WTC11 (cell line): ENCODE measurements around the gene ARVCF. TPM values are rescaled to one million over a fixed set of nuclear protein-coding genes. Genes with fewer than 3 reads are reported as not detected.

Experiments used
- ATAC-seq: fragments of 200-7000 bp; cut with Tn5 transposase; 2 replicates; pipeline ENCODE4 v1.10.0; 2021; ENCODE audit warnings: mild to moderate bottlenecking, moderate library complexity
- CTCF ChIA-PET: fragments of 300-600 bp; sonication (Branson Sonifier 250); formaldehyde crosslinking; loops from one replicate; lab custom pipeline; 2021; ENCODE audit warnings: antibody characterized with exemption; lab: Charles Lee
- POLR2A ChIA-PET: fragments of 350-600 bp; sonication (Branson Sonifier 250); formaldehyde crosslinking; loops from one replicate; lab custom pipeline; 2021; ENCODE audit warnings: antibody characterized with exemption; lab: Charles Lee
- DNase-seq: peaks from one replicate; pipeline ENCODE4 v3.0.0; 2021; ENCODE audit warnings: low spot score
- H3K27ac Mint-ChIP-seq: 2 replicates; pipeline ENCODE4 v1.8.0; 2021; ENCODE audit warnings: mixed read lengths
- H3K27me3 Mint-ChIP-seq: 2 replicates; pipeline ENCODE4 v1.8.0; 2021; ENCODE audit warnings: low read depth, mild to moderate bottlenecking, moderate library complexity, mixed read lengths
- H3K36me3 Mint-ChIP-seq: 2 replicates; pipeline ENCODE4 v1.8.0; 2021; ENCODE audit warnings: mixed read lengths
- H3K4me1 Mint-ChIP-seq: 2 replicates; pipeline ENCODE4 v1.8.0; 2022; ENCODE audit warnings: mixed read lengths
- H3K4me3 Mint-ChIP-seq: 2 replicates; pipeline ENCODE4 v1.8.0; 2021; ENCODE audit warnings: mild to moderate bottlenecking, moderate library complexity, mixed read lengths
- H3K9me3 Mint-ChIP-seq: 2 replicates; pipeline ENCODE4 v1.8.0; 2021; ENCODE audit warnings: mixed read lengths
- CBFB ChIP-seq: sonication (generic); formaldehyde crosslinking; IDR thresholded peaks from 2 replicates; pipeline ENCODE4 v1.8.1; 2022; ENCODE audit warnings: mild to moderate bottlenecking, low read depth, missing genetic modification reagents
- CREM ChIP-seq: sonication (generic); formaldehyde crosslinking; IDR thresholded peaks from 2 replicates; pipeline ENCODE4 v1.8.1; 2022; ENCODE audit warnings: mild to moderate bottlenecking, missing genetic modification reagents, moderate library complexity
- E2F5 ChIP-seq: sonication (generic); formaldehyde crosslinking; IDR thresholded peaks from 2 replicates; pipeline ENCODE4 v1.8.1; 2022; ENCODE audit warnings: mild to moderate bottlenecking, moderate library complexity, missing genetic modification reagents
- ETV6 ChIP-seq: sonication (generic); formaldehyde crosslinking; IDR thresholded peaks from 2 replicates; pipeline ENCODE4 v1.8.1; 2022; ENCODE audit warnings: mild to moderate bottlenecking, missing genetic modification reagents
- HMGXB4 ChIP-seq: sonication (generic); formaldehyde crosslinking; IDR thresholded peaks from 2 replicates; pipeline ENCODE4 v1.8.1; 2023; ENCODE audit warnings: mild to moderate bottlenecking, moderate library complexity, missing genetic modification reagents
- NR1H2 ChIP-seq: sonication (generic); formaldehyde crosslinking; IDR thresholded peaks from 2 replicates; pipeline ENCODE4 v1.9.0; 2021; ENCODE audit warnings: mild to moderate bottlenecking, moderate library complexity, missing genetic modification reagents
- RELA ChIP-seq: sonication (generic); formaldehyde crosslinking; IDR thresholded peaks from 2 replicates; pipeline ENCODE4 v1.8.1; 2022; ENCODE audit warnings: missing genetic modification reagents, mild to moderate bottlenecking, borderline replicate concordance
- RORB ChIP-seq: fragments of 250-450 bp; sonication (Bioruptor Pico); IDR thresholded peaks from 2 replicates; pipeline ENCODE4 v1.9.0; 2021; ENCODE audit warnings: mild to moderate bottlenecking
- ZBTB21 ChIP-seq: sonication (generic); formaldehyde crosslinking; IDR thresholded peaks from 2 replicates; pipeline ENCODE4 v1.8.1; 2023; ENCODE audit warnings: mild to moderate bottlenecking, missing genetic modification reagents, borderline replicate concordance
- ZMAT4 ChIP-seq: fragments of 250-450 bp; sonication (Bioruptor Pico); IDR thresholded peaks from 2 replicates; pipeline ENCODE4 v1.9.0; 2021; ENCODE audit warnings: mild to moderate bottlenecking
- ZNF138 ChIP-seq: sonication (generic); formaldehyde crosslinking; conservative IDR thresholded peaks from 2 replicates; pipeline ENCODE4 v1.8.1; 2022; ENCODE audit warnings: mild to moderate bottlenecking, moderate library complexity, missing genetic modification reagents
- ZNF232 ChIP-seq: sonication (generic); formaldehyde crosslinking; IDR thresholded peaks from 2 replicates; pipeline ENCODE4 v1.8.0; 2022; ENCODE audit warnings: mild to moderate bottlenecking, missing genetic modification reagents
- ZNF263 ChIP-seq: sonication (generic); formaldehyde crosslinking; IDR thresholded peaks from 2 replicates; pipeline ENCODE4 v1.8.1; 2022; ENCODE audit warnings: low read depth, mild to moderate bottlenecking, moderate library complexity, missing genetic modification reagents
- ZNF396 ChIP-seq: fragments of 250-450 bp; sonication (Bioruptor Pico); IDR thresholded peaks from 2 replicates; pipeline ENCODE4 v1.8.0; 2021; ENCODE audit warnings: mild to moderate bottlenecking, moderate library complexity, borderline replicate concordance
- ZNF423 ChIP-seq: fragments of 250-450 bp; sonication (Bioruptor Pico); IDR thresholded peaks from 2 replicates; pipeline ENCODE4 v2.1.2; 2022; ENCODE audit warnings: mild to moderate bottlenecking, moderate library complexity
- ZNF425 ChIP-seq: fragments of 250-450 bp; sonication (Bioruptor Pico); conservative IDR thresholded peaks from 2 replicates; pipeline ENCODE4 v1.9.0; 2021; ENCODE audit warnings: mild to moderate bottlenecking
- total RNA-seq: library from RNA; stranded (reverse); gene quantifications from 3 replicates; pipeline ENCODE4 v1.2.3, GENCODE V29; 2021
- TF ChIP-seq, protein P1 (sequence below): fragments of 200-600 bp; IDR thresholded peaks from 2 replicates; pipeline ENCODE4 v1.8.0; 2022; ENCODE audit warnings: antibody characterized with exemption
- TF ChIP-seq, protein P2 (sequence below): sonication (generic); formaldehyde crosslinking; IDR thresholded peaks from 2 replicates; pipeline ENCODE4 v1.8.0; 2023; ENCODE audit warnings: mild to moderate bottlenecking, missing genetic modification reagents
- TF ChIP-seq, protein P3 (sequence below): fragments of 250-450 bp; sonication (Bioruptor Pico); IDR thresholded peaks from 2 replicates; pipeline ENCODE4 v1.9.0; 2021; ENCODE audit warnings: moderate library complexity, mild to moderate bottlenecking, inconsistent platforms, borderline replicate concordance
- TF ChIP-seq, protein P4 (sequence below): fragments of 250-450 bp; sonication (Bioruptor Pico); IDR thresholded peaks from 2 replicates; pipeline ENCODE4 v1.9.0; 2021; ENCODE audit warnings: mild to moderate bottlenecking

Gene ARVCF
- total RNA-seq, 1 experiment from 2014 or later, result 65.4 TPM

GRCh38 chr22:20039683-20040325, 23.2 kb upstream of the ARVCF start:
- no peaks in the 10 kb centered on the region for H3K9me3 Mint-ChIP-seq
- CTCF ChIA-PET, result no interaction called here
- TF ChIP-seq, protein P1, sequence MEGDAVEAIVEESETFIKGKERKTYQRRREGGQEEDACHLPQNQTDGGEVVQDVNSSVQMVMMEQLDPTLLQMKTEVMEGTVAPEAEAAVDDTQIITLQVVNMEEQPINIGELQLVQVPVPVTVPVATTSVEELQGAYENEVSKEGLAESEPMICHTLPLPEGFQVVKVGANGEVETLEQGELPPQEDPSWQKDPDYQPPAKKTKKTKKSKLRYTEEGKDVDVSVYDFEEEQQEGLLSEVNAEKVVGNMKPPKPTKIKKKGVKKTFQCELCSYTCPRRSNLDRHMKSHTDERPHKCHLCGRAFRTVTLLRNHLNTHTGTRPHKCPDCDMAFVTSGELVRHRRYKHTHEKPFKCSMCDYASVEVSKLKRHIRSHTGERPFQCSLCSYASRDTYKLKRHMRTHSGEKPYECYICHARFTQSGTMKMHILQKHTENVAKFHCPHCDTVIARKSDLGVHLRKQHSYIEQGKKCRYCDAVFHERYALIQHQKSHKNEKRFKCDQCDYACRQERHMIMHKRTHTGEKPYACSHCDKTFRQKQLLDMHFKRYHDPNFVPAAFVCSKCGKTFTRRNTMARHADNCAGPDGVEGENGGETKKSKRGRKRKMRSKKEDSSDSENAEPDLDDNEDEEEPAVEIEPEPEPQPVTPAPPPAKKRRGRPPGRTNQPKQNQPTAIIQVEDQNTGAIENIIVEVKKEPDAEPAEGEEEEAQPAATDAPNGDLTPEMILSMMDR, result no peak
- TF ChIP-seq ETV6 (CRISPR knock-in tag) (no peak), ZMAT4 (CRISPR knock-in tag) (no peak), ZNF138 (CRISPR knock-in tag) (no peak), CBFB (CRISPR knock-in tag) (no peak), ZBTB21 (no peak), HMGXB4 (CRISPR knock-in tag) (no peak), ZNF423 (no peak), E2F5 (CRISPR knock-in tag) (no peak), RORB (CRISPR knock-in tag) (no peak)
- TF ChIP-seq, all 79 proteins: peak for 0
- no peak for ATAC-seq
- Mint-ChIP-seq H3K27me3 (no peaks in the 10 kb centered on the region), H3K4me1 (no peaks in the 10 kb centered on the region), H3K27ac (no peak overlapping the region), H3K4me3 (no peak overlapping the region), H3K36me3 (no peaks in the 10 kb centered on the region)
- POLR2A ChIA-PET, result interaction anchor here (0.6 kb wide), 1 partner anchor 39 kb away, joined by 7 read pairs; no protein-coding TSS in a partner anchor
- DNase-seq, result no peak

DNA sequence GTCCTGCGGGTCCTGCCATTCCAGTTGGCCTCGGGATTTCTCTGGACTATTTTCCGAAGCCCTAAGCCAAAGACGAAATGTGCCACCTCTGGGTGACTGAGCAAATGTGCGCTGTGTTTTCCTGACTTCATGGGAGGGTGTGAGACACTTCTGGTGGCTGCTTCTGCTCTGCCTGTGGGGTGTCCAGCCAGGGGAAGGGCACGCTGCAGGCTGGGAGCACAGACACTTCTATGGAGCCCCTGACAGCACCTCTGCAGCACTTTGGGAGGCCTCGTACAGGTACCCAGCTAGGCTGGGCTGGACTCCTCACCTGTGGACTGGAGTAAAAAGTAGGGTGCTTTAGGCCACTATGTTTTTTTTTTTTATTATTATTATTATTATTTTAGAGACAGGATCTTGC, 22.0 kb upstream of the ARVCF start:
- POLR2A ChIA-PET, result no interaction called here
- Mint-ChIP-seq H3K27ac (no peak overlapping the region), H3K9me3 (no peaks in the 10 kb centered on the region), H3K36me3 (no peaks in the 10 kb centered on the region), H3K4me1 (no peaks in the 10 kb centered on the region), H3K4me3 (no peak overlapping the region), H3K27me3 (no peaks in the 10 kb centered on the region)
- ATAC-seq (no peak), DNase-seq (no peak)
- CTCF ChIA-PET, result interaction anchor here (0.6 to 1.4 kb wide), 6 partner anchors 9 to 83 kb away, joined by 3 to 6 read pairs (median 5); no protein-coding TSS in a partner anchor
- TF ChIP-seq CREM (CRISPR knock-in tag) (no peak), ZNF396 (no peak), ZNF232 (CRISPR knock-in tag) (no peak), ZNF263 (no peak), NR1H2 (CRISPR knock-in tag) (no peak), ZNF425 (CRISPR knock-in tag) (no peak), RELA (CRISPR knock-in tag) (no peak)
- TF ChIP-seq, protein P2, sequence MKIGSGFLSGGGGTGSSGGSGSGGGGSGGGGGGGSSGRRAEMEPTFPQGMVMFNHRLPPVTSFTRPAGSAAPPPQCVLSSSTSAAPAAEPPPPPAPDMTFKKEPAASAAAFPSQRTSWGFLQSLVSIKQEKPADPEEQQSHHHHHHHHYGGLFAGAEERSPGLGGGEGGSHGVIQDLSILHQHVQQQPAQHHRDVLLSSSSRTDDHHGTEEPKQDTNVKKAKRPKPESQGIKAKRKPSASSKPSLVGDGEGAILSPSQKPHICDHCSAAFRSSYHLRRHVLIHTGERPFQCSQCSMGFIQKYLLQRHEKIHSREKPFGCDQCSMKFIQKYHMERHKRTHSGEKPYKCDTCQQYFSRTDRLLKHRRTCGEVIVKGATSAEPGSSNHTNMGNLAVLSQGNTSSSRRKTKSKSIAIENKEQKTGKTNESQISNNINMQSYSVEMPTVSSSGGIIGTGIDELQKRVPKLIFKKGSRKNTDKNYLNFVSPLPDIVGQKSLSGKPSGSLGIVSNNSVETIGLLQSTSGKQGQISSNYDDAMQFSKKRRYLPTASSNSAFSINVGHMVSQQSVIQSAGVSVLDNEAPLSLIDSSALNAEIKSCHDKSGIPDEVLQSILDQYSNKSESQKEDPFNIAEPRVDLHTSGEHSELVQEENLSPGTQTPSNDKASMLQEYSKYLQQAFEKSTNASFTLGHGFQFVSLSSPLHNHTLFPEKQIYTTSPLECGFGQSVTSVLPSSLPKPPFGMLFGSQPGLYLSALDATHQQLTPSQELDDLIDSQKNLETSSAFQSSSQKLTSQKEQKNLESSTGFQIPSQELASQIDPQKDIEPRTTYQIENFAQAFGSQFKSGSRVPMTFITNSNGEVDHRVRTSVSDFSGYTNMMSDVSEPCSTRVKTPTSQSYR (CRISPR knock-in tag), result no peak
- TF ChIP-seq, protein P3, sequence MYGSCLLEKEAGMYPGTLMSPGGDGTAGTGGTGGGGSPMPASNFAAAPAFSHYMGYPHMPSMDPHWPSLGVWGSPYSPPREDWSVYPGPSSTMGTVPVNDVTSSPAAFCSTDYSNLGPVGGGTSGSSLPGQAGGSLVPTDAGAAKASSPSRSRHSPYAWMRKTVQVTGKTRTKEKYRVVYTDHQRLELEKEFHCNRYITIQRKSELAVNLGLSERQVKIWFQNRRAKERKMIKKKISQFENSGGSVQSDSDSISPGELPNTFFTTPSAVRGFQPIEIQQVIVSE (CRISPR knock-in tag), result no peak
- TF ChIP-seq, protein P4, sequence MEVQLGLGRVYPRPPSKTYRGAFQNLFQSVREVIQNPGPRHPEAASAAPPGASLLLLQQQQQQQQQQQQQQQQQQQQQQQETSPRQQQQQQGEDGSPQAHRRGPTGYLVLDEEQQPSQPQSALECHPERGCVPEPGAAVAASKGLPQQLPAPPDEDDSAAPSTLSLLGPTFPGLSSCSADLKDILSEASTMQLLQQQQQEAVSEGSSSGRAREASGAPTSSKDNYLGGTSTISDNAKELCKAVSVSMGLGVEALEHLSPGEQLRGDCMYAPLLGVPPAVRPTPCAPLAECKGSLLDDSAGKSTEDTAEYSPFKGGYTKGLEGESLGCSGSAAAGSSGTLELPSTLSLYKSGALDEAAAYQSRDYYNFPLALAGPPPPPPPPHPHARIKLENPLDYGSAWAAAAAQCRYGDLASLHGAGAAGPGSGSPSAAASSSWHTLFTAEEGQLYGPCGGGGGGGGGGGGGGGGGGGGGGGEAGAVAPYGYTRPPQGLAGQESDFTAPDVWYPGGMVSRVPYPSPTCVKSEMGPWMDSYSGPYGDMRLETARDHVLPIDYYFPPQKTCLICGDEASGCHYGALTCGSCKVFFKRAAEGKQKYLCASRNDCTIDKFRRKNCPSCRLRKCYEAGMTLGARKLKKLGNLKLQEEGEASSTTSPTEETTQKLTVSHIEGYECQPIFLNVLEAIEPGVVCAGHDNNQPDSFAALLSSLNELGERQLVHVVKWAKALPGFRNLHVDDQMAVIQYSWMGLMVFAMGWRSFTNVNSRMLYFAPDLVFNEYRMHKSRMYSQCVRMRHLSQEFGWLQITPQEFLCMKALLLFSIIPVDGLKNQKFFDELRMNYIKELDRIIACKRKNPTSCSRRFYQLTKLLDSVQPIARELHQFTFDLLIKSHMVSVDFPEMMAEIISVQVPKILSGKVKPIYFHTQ, result no peak
